Right atrium auricular region (tissue), 2 donors: ENCODE data around the gene PRR33. TPM values are rescaled to one million over a fixed set of nuclear protein-coding genes. Genes with fewer than 3 reads are reported as not detected.
A peak's percentile ranks its signal among the peaks of the same experiment; 100 is the strongest.

Source experiments
- DNase-seq: peaks from one replicate; pipeline ENCODE4 v3.0.0-alpha.2; 2019; ENCODE audit warnings: low spot score
- H3K27ac ChIP-seq, 2 donors: fragments of 200-600 bp; sonication (generic); 1 replicate in 1 of 2; 2 replicates in 1 of 2; pipeline ENCODE4 v1.5.1; 2016 to 2019
- H3K27me3 ChIP-seq, 2 donors: fragments of 200-600 bp; sonication (generic); one replicate each; pipeline versions ENCODE4 v1.5.1 to v1.6.0; 2017 to 2019
- H3K36me3 ChIP-seq: fragments of 200-600 bp; sonication (generic); one replicate; pipeline ENCODE4 v1.5.1; 2016
- H3K4me1 ChIP-seq, 2 donors: fragments of 200-600 bp; sonication (generic); one replicate each; pipeline versions ENCODE4 v1.5.1 to v1.6.0; 2017 to 2019
- H3K4me3 ChIP-seq, 2 donors: fragments of 200-600 bp; sonication (generic); 1 replicate in 1 of 2; 2 replicates in 1 of 2; pipeline ENCODE4 v1.5.1; 2017 to 2019; ENCODE audit warnings: mild to moderate bottlenecking in 1 of 2, moderate library complexity in 1 of 2
- H3K9me3 ChIP-seq, 2 donors: fragments of 200-600 bp; sonication (generic); one replicate each; pipeline ENCODE4 v1.5.1; 2019
- total RNA-seq, 2 donors: library from RNA; depleted of rRNA; stranded (reverse); fragments of >200 nt; gene quantifications; one replicate each; pipeline ENCODE4 v1.1.0, GENCODE V29; 2016
- TF ChIP-seq, protein P1 (sequence below), 2 donors: fragments of 200-600 bp; sonication (generic); IDR thresholded peaks; one replicate each; pipeline ENCODE4 v1.5.1; 2019; ENCODE audit warnings: antibody characterized with exemption in 2 of 2

The PRR33 gene
- total RNA-seq, 2 donors from 2014 or later = 0.33 TPM; not detected in 1

DNA sequence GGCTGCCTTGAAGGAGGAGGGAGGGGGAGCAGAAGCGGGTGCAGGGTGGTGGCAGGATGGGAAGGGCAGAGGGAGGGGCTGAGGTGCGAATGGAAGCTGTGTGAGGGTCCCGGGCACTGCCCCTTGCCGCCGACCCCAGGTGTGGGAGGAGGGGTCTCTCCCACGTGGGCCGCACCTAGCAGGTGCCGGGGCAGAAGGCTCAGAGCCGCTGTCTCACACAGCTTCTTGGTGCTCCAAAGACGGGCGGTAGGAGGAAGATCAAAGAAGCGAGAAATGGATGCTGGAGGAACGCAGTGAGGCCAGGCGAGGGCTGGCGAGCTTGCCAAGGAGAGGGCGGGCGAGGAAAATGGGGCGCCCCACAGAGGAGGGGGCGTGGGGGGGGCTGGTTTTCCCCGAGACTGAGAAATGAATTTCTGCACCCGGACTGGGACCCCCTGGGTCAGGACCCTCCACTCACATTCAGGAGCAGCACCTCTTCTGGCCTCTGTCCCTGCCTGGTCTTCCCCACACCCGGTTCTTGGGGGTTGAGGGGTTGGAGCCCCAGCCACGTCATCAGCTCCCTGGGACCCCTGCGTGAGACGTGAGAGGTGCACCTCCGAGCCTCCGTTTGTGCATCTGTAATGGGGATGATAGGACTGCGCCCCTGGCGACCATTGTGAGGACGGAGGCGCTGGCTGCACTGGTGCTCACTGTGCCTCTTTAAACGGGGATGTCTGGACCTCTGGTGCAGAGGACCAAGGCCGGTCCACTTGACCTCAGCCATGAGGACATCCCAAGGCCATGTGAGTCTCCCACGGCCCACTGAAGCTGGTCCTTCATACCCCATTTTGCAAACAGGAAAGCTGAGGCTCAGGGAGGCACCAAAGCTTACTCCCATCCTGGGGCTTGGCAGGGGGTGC is 22.0 kb downstream of the PRR33 start:
- peaks cover 0 to 39% of the 10 kb centered on the region in 2 donors for H3K4me1 ChIP-seq
- no peaks in the 10 kb centered on the region for H3K27me3 ChIP-seq
- no peak for DNase-seq
- no peaks in the 10 kb centered on the region for H3K9me3 ChIP-seq
- TF ChIP-seq, protein P1, sequence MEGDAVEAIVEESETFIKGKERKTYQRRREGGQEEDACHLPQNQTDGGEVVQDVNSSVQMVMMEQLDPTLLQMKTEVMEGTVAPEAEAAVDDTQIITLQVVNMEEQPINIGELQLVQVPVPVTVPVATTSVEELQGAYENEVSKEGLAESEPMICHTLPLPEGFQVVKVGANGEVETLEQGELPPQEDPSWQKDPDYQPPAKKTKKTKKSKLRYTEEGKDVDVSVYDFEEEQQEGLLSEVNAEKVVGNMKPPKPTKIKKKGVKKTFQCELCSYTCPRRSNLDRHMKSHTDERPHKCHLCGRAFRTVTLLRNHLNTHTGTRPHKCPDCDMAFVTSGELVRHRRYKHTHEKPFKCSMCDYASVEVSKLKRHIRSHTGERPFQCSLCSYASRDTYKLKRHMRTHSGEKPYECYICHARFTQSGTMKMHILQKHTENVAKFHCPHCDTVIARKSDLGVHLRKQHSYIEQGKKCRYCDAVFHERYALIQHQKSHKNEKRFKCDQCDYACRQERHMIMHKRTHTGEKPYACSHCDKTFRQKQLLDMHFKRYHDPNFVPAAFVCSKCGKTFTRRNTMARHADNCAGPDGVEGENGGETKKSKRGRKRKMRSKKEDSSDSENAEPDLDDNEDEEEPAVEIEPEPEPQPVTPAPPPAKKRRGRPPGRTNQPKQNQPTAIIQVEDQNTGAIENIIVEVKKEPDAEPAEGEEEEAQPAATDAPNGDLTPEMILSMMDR (IDR thresholded peaks at IDR 0.05) = peak in 1 of 2 donors; percentile 23
- peak overlapping the region; percentile 51 to 60 for H3K27ac ChIP-seq
- H3K4me3 ChIP-seq = peak overlapping the region; percentile 29 to 47
- no peaks in the 10 kb centered on the region for H3K36me3 ChIP-seq

DNA sequence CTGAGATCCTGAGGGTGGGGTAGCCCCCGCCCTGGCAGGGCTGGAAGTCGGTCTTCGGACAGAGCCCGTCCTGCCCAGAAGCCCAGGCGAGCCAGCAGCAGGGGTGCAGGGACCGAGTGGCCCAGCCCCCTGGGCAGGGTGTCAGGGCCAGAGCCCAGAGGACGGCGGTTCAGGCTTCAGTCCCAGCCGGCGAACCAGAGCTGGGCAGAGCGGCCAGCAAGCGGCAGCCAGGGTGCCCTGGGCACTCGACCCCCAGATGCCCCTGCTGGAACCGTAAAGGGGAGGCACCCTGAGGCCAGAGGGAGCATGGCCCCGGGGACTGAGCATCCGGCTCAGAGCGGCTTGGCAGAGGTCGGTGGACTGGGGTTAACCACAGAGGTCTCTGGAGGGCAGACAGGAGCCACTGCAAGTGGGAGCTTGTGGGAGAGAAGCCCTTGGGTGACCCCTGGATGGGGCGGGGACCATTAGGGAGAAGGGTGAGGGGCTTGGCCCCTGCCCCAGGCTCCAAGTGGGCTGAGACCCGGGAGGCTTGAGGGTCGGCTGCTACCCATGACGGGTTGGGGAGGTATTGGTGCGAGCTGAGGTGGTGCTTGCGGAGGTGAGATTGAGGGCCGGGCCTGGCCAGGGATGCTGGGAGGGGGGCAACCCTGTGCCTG is 22.9 kb downstream of the PRR33 start:
- peaks cover 0 to 48% of the 10 kb centered on the region in 2 donors for H3K4me1 ChIP-seq
- no peaks in the 10 kb centered on the region for H3K36me3 ChIP-seq
- H3K4me3 ChIP-seq = peak overlapping the region; percentile 29 to 47
- TF ChIP-seq, protein P1 (IDR thresholded peaks at IDR 0.05) = no peak
- H3K27ac ChIP-seq = peak overlapping the region; percentile 51 to 60
- H3K9me3 ChIP-seq = no peaks in the 10 kb centered on the region
- DNase-seq = no peak
- no peaks in the 10 kb centered on the region for H3K27me3 ChIP-seq

DNA sequence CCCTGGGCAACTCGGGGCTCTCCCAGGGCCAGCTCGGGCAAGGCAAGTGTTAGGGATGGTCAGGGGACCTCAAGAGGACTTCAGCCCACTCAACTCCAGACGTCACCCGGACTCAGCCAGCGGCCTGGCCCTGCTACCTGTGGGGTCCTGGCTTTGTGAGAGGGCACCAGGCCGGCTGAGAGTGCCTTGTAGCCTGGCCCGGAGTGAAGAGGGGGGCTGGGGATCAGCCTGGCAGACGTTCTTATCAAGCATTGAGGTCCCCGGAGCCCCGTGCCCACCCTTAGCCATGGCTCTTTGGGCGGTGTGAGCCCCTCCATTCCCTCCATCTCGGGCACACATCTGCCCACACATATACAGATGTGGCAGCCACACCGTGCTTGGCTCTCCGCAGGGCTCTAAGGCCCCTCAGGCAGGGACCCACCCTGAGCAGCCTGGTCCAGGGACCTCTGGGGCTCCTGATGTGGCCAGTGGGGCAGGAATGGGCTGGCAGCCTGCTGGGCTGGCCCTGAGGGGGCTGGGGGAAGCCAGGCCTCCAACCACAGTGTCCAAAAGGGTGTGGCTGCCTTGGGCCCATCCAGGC is 23.5 kb downstream of the PRR33 start:
- TF ChIP-seq, protein P1 (IDR thresholded peaks at IDR 0.05) = no peak
- no peaks in the 10 kb centered on the region for H3K36me3 ChIP-seq
- no peaks in the 10 kb centered on the region for H3K9me3 ChIP-seq
- H3K4me1 ChIP-seq = peaks cover 0 to 53% of the 10 kb centered on the region in 2 donors
- H3K27me3 ChIP-seq = no peaks in the 10 kb centered on the region
- H3K27ac ChIP-seq = peak overlapping the region; percentile 51 to 60
- H3K4me3 ChIP-seq = peak overlapping the region in 1 of 2 donors; percentile 47
- DNase-seq = no peak

DNA sequence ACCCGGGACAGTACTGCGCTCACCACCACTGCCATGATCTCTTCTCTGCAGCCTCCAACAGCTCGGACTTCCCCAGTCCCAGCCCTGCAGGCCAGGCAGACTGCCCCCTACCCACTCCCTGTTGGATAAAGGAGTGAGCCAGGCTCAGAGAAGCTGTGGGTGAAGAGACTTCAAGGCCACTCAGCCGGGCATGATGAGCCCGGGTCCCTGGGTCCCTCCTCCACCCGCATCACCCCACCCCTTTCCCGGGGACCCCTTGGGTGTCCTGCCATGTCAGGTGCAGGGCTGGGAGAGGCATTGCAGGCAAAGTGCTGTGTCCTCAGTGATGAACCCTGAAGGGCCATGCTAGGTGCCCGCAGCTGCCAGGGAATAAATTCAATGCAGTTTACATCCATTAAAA is 24.3 kb downstream of the PRR33 start:
- no peak for DNase-seq
- TF ChIP-seq, protein P1 (IDR thresholded peaks at IDR 0.05) = no peak
- H3K4me3 ChIP-seq = no peak overlapping the region
- no peak overlapping the region for H3K27ac ChIP-seq
- H3K27me3 ChIP-seq = no peaks in the 10 kb centered on the region
- peaks cover 0 to 52% of the 10 kb centered on the region in 2 donors for H3K4me1 ChIP-seq
- H3K9me3 ChIP-seq = no peaks in the 10 kb centered on the region
- no peaks in the 10 kb centered on the region for H3K36me3 ChIP-seq

DNA sequence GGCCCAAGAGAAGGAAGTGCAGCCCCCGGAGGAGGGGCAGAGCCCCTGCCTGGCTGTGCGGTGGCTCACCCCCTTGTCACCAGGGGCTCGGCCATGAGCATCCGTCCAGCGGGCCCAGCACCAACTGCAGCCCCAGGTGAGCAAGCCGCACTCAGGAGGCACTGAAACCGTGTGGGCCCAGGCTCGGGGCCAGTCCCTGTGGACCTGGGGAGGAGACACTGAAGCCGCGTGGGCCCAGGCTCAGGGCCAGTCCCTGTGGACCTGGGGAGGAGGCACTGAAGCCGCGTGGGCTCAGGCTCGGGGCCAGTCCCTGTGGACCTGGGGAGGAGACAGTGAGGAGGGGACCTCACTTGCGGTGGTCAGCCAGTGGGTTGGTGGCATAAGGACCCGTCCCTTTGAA is 24.9 kb downstream of the PRR33 start:
- H3K4me3 ChIP-seq = no peak overlapping the region
- H3K36me3 ChIP-seq = no peaks in the 10 kb centered on the region
- no peaks in the 10 kb centered on the region for H3K27me3 ChIP-seq
- peak overlapping the region in 1 of 2 donors; percentile 22 for H3K27ac ChIP-seq
- no peaks in the 10 kb centered on the region for H3K9me3 ChIP-seq
- peaks cover 0 to 51% of the 10 kb centered on the region in 2 donors for H3K4me1 ChIP-seq
- no peak for DNase-seq
- TF ChIP-seq, protein P1 (IDR thresholded peaks at IDR 0.05) = no peak
